ENCODE measurements around the gene CPED1. TPM values are rescaled to one million over a fixed set of nuclear protein-coding genes. Genes with fewer than 3 reads are reported as not detected.

The CPED1 gene
- total RNA-seq, 1 donor from 2014 or later = 14.6 TPM

DNA sequence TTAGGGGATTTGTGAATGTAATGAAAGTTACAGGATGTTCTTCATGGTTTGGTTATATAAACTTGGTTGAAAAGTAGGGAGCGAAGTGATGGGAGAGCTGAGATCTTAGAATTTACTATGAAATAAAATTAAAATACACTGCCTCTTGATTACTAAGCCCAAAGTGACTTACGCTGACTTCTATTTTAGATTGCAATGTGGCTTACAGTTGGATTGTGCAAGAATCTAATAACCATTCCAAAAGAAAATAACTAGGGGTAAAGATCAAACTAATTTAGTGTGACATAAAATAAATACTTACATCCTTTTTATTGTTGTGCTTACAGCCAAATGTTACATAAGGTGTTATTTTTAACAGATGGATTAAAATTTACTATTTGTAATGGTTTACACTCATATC is 355.6 kb downstream of the CPED1 start:
- peaks cover 0 to 4% (median 0%) of the 10 kb centered on the region in 3 donors for H3K4me1 ChIP-seq (ENCODE audit: control insufficient read depth in 3 of 3, insufficient read depth in 3 of 3, low read length in 3 of 3)
- H3K9ac ChIP-seq (ENCODE audit: low read depth in 1 of 3, low read length in 3 of 3) = no peak overlapping the region
- no peak overlapping the region for H3K4me3 ChIP-seq (ENCODE audit: low read length in 3 of 3)
- H3K9me3 ChIP-seq (ENCODE audit: control insufficient read depth in 3 of 3, low read length in 3 of 3) = no peaks in the 10 kb centered on the region
- no peak overlapping the region for H3K27ac ChIP-seq (ENCODE audit: low read depth, low read length)
- no peaks in the 10 kb centered on the region for H3K27me3 ChIP-seq (ENCODE audit: control insufficient read depth in 3 of 3, insufficient read depth in 3 of 3, low read length in 3 of 3)
- H3K36me3 ChIP-seq (ENCODE audit: control insufficient read depth in 3 of 3, insufficient read depth in 3 of 3, low read length in 3 of 3) = peaks cover 0 to 8% (median 4%) of the 10 kb centered on the region in 3 donors

DNA sequence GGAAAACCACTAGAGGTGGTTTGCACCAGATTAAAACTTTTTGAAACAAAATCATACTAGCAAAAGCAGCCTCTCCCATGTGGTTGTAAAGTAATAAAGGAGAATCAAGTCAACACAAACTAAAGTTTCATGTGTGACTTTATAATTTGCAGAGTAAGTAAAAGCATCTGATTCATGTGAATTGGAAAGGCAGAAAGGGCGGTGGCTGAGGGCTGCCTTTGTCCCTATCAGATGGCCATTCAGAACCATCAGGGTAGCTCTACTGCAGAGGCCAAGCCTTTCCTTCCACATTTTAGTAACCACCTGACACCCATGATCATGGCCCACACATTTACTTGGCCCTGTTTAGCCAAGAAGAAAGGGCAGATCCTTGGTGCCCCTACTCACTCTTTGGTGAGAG is 356.0 kb downstream of the CPED1 start:
- no peak overlapping the region for H3K27ac ChIP-seq (ENCODE audit: low read depth, low read length)
- H3K36me3 ChIP-seq (ENCODE audit: control insufficient read depth in 3 of 3, insufficient read depth in 3 of 3, low read length in 3 of 3) = peaks cover 0 to 8% (median 4%) of the 10 kb centered on the region in 3 donors
- H3K4me3 ChIP-seq (ENCODE audit: low read length in 3 of 3) = no peak overlapping the region
- peaks cover 0 to 4% (median 0%) of the 10 kb centered on the region in 3 donors for H3K4me1 ChIP-seq (ENCODE audit: control insufficient read depth in 3 of 3, insufficient read depth in 3 of 3, low read length in 3 of 3)
- H3K9me3 ChIP-seq (ENCODE audit: control insufficient read depth in 3 of 3, low read length in 3 of 3) = no peaks in the 10 kb centered on the region
- no peak overlapping the region for H3K9ac ChIP-seq (ENCODE audit: low read depth in 1 of 3, low read length in 3 of 3)
- H3K27me3 ChIP-seq (ENCODE audit: control insufficient read depth in 3 of 3, insufficient read depth in 3 of 3, low read length in 3 of 3) = no peaks in the 10 kb centered on the region

Small RNAs within 50 kb of the gene (small RNA-seq; reads per million reads assigned to genes)
- gene HMGN1P18 (not detected), gene RNA5SP240 (not detected), gene RNA5SP241 (not detected), gene RNU6-517P (not detected)

Other genes with a start within 250 kb of the CPED1 start
- gene TSPAN12, start 130.6 kb upstream of the CPED1 start, total RNA-seq = 33.4 TPM
- 11.5 TPM for gene ING3, start 37.9 kb upstream of the CPED1 start, total RNA-seq